ENCODE data around the gene CELF4.

The CELF4 gene

GRCh38 chr18:37486848-37487247, 78.8 kb downstream of the CELF4 start:
- Histone ChIP-seq H3K36me3 (ENCODE audit: control insufficient read depth in 2 of 2, insufficient read depth in 2 of 2, low read length in 2 of 2) (no peaks in the 10 kb centered on the region), H3K9ac (ENCODE audit: low read depth in 1 of 2, low read length in 2 of 2) (no peak overlapping the region), H3K27ac (ENCODE audit: low read depth in 2 of 2, low read length in 2 of 2) (no peak overlapping the region), H3K27me3 (ENCODE audit: control insufficient read depth in 2 of 2, insufficient read depth in 2 of 2, low read length in 2 of 2) (peaks cover 23 to 34% of the 10 kb centered on the region in 2 donors), H3K4me1 (ENCODE audit: control insufficient read depth in 2 of 2, insufficient read depth in 2 of 2, low read length in 2 of 2) (no peaks in the 10 kb centered on the region), H3K9me3 (ENCODE audit: control insufficient read depth in 2 of 2, low read length in 2 of 2) (no peaks in the 10 kb centered on the region), H3K4me3 (ENCODE audit: low read length in 2 of 2) (no peak overlapping the region)

- Histone ChIP-seq H3K27me3 (ENCODE audit: control insufficient read depth in 2 of 2, insufficient read depth in 2 of 2, low read length in 2 of 2) (peaks cover 19 to 34% of the 10 kb centered on the region in 2 donors), H3K36me3 (ENCODE audit: control insufficient read depth in 2 of 2, insufficient read depth in 2 of 2, low read length in 2 of 2) (no peaks in the 10 kb centered on the region), H3K4me1 (ENCODE audit: control insufficient read depth in 2 of 2, insufficient read depth in 2 of 2, low read length in 2 of 2) (no peaks in the 10 kb centered on the region), H3K9ac (ENCODE audit: low read depth in 1 of 2, low read length in 2 of 2) (no peak overlapping the region), H3K9me3 (ENCODE audit: control insufficient read depth in 2 of 2, low read length in 2 of 2) (no peaks in the 10 kb centered on the region), H3K4me3 (ENCODE audit: low read length in 2 of 2) (no peak overlapping the region), H3K27ac (ENCODE audit: low read depth in 2 of 2, low read length in 2 of 2) (no peak overlapping the region)
These were observed 80.4 kb downstream of the CELF4 start for GRCh38 chr18:37484983-37485834.

- Histone ChIP-seq H3K9ac (ENCODE audit: low read depth in 1 of 2, low read length in 2 of 2) (no peak overlapping the region), H3K4me1 (ENCODE audit: control insufficient read depth in 2 of 2, insufficient read depth in 2 of 2, low read length in 2 of 2) (no peaks in the 10 kb centered on the region), H3K4me3 (ENCODE audit: low read length in 2 of 2) (no peak overlapping the region), H3K27me3 (ENCODE audit: control insufficient read depth in 2 of 2, insufficient read depth in 2 of 2, low read length in 2 of 2) (peaks cover 19 to 34% of the 10 kb centered on the region in 2 donors), H3K36me3 (ENCODE audit: control insufficient read depth in 2 of 2, insufficient read depth in 2 of 2, low read length in 2 of 2) (no peaks in the 10 kb centered on the region), H3K9me3 (ENCODE audit: control insufficient read depth in 2 of 2, low read length in 2 of 2) (no peaks in the 10 kb centered on the region), H3K27ac (ENCODE audit: low read depth in 2 of 2, low read length in 2 of 2) (no peak overlapping the region)
These were observed 81.4 kb downstream of the CELF4 start for GRCh38 chr18:37483984-37484819.

GRCh38 chr18:37483221-37483971, 82.2 kb downstream of the CELF4 start:
- no peak overlapping the region for H3K27ac ChIP-seq (ENCODE audit: low read depth in 2 of 2, low read length in 2 of 2)
- no peaks in the 10 kb centered on the region for H3K4me1 ChIP-seq (ENCODE audit: control insufficient read depth in 2 of 2, insufficient read depth in 2 of 2, low read length in 2 of 2)
- no peak overlapping the region for H3K4me3 ChIP-seq (ENCODE audit: low read length in 2 of 2)
- no peak overlapping the region for H3K9ac ChIP-seq (ENCODE audit: low read depth in 1 of 2, low read length in 2 of 2)
- H3K9me3 ChIP-seq (ENCODE audit: control insufficient read depth in 2 of 2, low read length in 2 of 2) = no peaks in the 10 kb centered on the region
- H3K27me3 ChIP-seq (ENCODE audit: control insufficient read depth in 2 of 2, insufficient read depth in 2 of 2, low read length in 2 of 2) = peaks cover 19 to 34% of the 10 kb centered on the region in 2 donors
- H3K36me3 ChIP-seq (ENCODE audit: control insufficient read depth in 2 of 2, insufficient read depth in 2 of 2, low read length in 2 of 2) = no peaks in the 10 kb centered on the region

- Histone ChIP-seq H3K27me3 (ENCODE audit: control insufficient read depth in 2 of 2, insufficient read depth in 2 of 2, low read length in 2 of 2) (peaks cover 15 to 26% of the 10 kb centered on the region in 2 donors), H3K4me3 (ENCODE audit: low read length in 2 of 2) (no peak overlapping the region), H3K9ac (ENCODE audit: low read depth in 1 of 2, low read length in 2 of 2) (no peak overlapping the region), H3K9me3 (ENCODE audit: control insufficient read depth in 2 of 2, low read length in 2 of 2) (no peaks in the 10 kb centered on the region), H3K27ac (ENCODE audit: low read depth in 2 of 2, low read length in 2 of 2) (no peak overlapping the region), H3K4me1 (ENCODE audit: control insufficient read depth in 2 of 2, insufficient read depth in 2 of 2, low read length in 2 of 2) (no peaks in the 10 kb centered on the region), H3K36me3 (ENCODE audit: control insufficient read depth in 2 of 2, insufficient read depth in 2 of 2, low read length in 2 of 2) (no peaks in the 10 kb centered on the region)
These were observed 83.2 kb downstream of the CELF4 start for GRCh38 chr18:37482433-37482832.

GRCh38 chr18:37482002-37482401, 83.6 kb downstream of the CELF4 start:
- Histone ChIP-seq H3K36me3 (ENCODE audit: control insufficient read depth in 2 of 2, insufficient read depth in 2 of 2, low read length in 2 of 2) (no peaks in the 10 kb centered on the region), H3K27ac (ENCODE audit: low read depth in 2 of 2, low read length in 2 of 2) (no peak overlapping the region), H3K4me3 (ENCODE audit: low read length in 2 of 2) (no peak overlapping the region), H3K9ac (ENCODE audit: low read depth in 1 of 2, low read length in 2 of 2) (no peak overlapping the region), H3K27me3 (ENCODE audit: control insufficient read depth in 2 of 2, insufficient read depth in 2 of 2, low read length in 2 of 2) (peaks cover 15 to 22% of the 10 kb centered on the region in 2 donors), H3K9me3 (ENCODE audit: control insufficient read depth in 2 of 2, low read length in 2 of 2) (no peaks in the 10 kb centered on the region), H3K4me1 (ENCODE audit: control insufficient read depth in 2 of 2, insufficient read depth in 2 of 2, low read length in 2 of 2) (no peaks in the 10 kb centered on the region)

- Histone ChIP-seq H3K4me1 (ENCODE audit: control insufficient read depth in 2 of 2, insufficient read depth in 2 of 2, low read length in 2 of 2) (no peaks in the 10 kb centered on the region), H3K4me3 (ENCODE audit: low read length in 2 of 2) (no peak overlapping the region), H3K27ac (ENCODE audit: low read depth in 2 of 2, low read length in 2 of 2) (no peak overlapping the region), H3K27me3 (ENCODE audit: control insufficient read depth in 2 of 2, insufficient read depth in 2 of 2, low read length in 2 of 2) (peaks cover 13 to 16% of the 10 kb centered on the region in 2 donors), H3K36me3 (ENCODE audit: control insufficient read depth in 2 of 2, insufficient read depth in 2 of 2, low read length in 2 of 2) (no peaks in the 10 kb centered on the region), H3K9me3 (ENCODE audit: control insufficient read depth in 2 of 2, low read length in 2 of 2) (no peaks in the 10 kb centered on the region), H3K9ac (ENCODE audit: low read depth in 1 of 2, low read length in 2 of 2) (no peak overlapping the region)
These were observed 84.1 kb downstream of the CELF4 start for GRCh38 chr18:37481491-37481890.

GRCh38 chr18:37481072-37481471, 84.5 kb downstream of the CELF4 start:
- Histone ChIP-seq H3K4me3 (ENCODE audit: low read length in 2 of 2) (no peak overlapping the region), H3K27me3 (ENCODE audit: control insufficient read depth in 2 of 2, insufficient read depth in 2 of 2, low read length in 2 of 2) (peaks cover 10 to 12% of the 10 kb centered on the region in 2 donors), H3K36me3 (ENCODE audit: control insufficient read depth in 2 of 2, insufficient read depth in 2 of 2, low read length in 2 of 2) (no peaks in the 10 kb centered on the region), H3K27ac (ENCODE audit: low read depth in 2 of 2, low read length in 2 of 2) (no peak overlapping the region), H3K9me3 (ENCODE audit: control insufficient read depth in 2 of 2, low read length in 2 of 2) (no peaks in the 10 kb centered on the region), H3K4me1 (ENCODE audit: control insufficient read depth in 2 of 2, insufficient read depth in 2 of 2, low read length in 2 of 2) (no peaks in the 10 kb centered on the region), H3K9ac (ENCODE audit: low read depth in 1 of 2, low read length in 2 of 2) (no peak overlapping the region)

- no peaks in the 10 kb centered on the region for H3K9me3 ChIP-seq (ENCODE audit: control insufficient read depth in 2 of 2, low read length in 2 of 2)
- H3K27me3 ChIP-seq (ENCODE audit: control insufficient read depth in 2 of 2, insufficient read depth in 2 of 2, low read length in 2 of 2) = peaks cover 0 to 3% of the 10 kb centered on the region in 2 donors
- no peak overlapping the region for H3K9ac ChIP-seq (ENCODE audit: low read depth in 1 of 2, low read length in 2 of 2)
- H3K36me3 ChIP-seq (ENCODE audit: control insufficient read depth in 2 of 2, insufficient read depth in 2 of 2, low read length in 2 of 2) = no peaks in the 10 kb centered on the region
- H3K4me3 ChIP-seq (ENCODE audit: low read length in 2 of 2) = no peak overlapping the region
- H3K4me1 ChIP-seq (ENCODE audit: control insufficient read depth in 2 of 2, insufficient read depth in 2 of 2, low read length in 2 of 2) = no peaks in the 10 kb centered on the region
- H3K27ac ChIP-seq (ENCODE audit: low read depth in 2 of 2, low read length in 2 of 2) = no peak overlapping the region
These were observed 88.8 kb downstream of the CELF4 start for GRCh38 chr18:37476611-37477295.

All from mucosa of rectum (tissue), 2 donors.